COLO829 (cell line): ENCODE data around the gene JAKMIP1.

Source experiments
- DNase-seq: peaks from one replicate; pipeline ENCODE4 v3.0.0; 2012; ENCODE audit warnings: low spot score

The JAKMIP1 gene

DNA sequence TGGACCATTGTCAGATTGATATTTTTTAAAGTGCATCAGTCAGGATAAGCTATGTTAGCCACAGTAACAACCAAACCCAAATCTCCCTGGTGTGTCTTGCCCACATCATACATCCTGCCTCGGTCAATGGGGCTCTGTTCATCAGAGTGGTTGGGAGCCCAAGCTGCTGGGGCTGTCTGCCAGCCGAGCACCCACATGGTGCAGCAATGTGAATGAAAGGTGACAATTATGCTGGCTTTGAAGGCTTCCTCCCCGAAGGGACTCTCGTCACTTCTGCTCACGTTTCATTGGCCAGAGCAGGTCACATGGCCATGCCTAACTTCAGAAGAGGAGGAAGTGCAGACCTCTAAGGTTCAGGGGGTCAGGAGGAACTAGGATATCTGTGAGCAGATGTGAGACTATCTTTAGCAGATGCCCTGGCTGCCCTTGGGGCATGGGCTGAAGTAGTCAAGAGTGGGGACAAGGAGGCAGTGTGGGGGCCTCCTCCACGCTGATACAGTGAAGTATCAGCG is 1.3 kb upstream of the JAKMIP1 start:
- no peak for DNase-seq

DNA sequence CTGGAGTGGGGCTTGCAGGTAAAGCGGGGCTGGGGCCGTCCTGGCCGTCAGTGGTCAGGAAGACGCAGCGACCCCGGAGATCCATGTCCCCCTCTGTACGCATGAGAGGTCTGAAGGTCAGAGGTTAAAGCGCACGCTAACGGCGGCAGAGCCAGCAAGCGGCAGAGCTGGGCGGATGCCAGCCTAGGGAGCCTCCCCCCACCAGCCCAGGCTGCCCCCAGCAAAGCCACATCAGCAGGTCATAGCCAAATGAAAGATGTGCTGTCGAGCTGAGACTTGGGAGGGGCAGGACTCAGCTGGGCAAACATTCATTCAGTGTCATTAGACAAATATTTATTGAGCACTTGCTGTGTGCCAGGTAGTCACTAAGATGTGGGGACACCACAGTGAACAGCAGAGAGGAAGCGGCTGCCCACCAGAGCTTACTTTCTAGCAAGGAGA is 593 bp upstream of the JAKMIP1 start:
- DNase-seq, result no peak

DNA sequence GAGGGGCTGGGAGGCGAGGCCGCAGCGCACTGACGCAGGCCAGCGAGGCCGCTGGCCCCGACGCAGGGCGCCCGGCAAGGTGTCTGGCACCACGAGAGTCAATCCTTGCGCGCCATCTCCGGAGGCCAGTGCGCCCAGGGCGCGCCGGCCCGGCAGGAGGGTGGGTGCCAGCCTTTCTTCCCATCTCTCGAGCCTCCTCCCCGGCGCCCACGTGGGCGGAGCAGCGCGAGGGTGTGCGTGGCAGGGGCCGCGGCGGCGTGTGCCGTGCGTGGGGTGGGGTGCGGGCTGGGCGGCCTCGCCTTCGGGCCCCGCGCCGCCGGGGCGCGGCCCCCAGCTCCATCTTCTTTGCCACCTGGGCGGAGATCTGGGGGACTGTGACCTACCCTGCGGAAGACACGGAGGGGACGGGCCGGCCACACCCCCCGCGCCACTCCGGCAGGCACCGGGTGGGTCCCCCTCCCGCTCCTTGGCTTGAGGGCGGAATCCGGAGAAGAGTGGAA is 877 bp downstream of the JAKMIP1 start:
- no peak for DNase-seq

DNA sequence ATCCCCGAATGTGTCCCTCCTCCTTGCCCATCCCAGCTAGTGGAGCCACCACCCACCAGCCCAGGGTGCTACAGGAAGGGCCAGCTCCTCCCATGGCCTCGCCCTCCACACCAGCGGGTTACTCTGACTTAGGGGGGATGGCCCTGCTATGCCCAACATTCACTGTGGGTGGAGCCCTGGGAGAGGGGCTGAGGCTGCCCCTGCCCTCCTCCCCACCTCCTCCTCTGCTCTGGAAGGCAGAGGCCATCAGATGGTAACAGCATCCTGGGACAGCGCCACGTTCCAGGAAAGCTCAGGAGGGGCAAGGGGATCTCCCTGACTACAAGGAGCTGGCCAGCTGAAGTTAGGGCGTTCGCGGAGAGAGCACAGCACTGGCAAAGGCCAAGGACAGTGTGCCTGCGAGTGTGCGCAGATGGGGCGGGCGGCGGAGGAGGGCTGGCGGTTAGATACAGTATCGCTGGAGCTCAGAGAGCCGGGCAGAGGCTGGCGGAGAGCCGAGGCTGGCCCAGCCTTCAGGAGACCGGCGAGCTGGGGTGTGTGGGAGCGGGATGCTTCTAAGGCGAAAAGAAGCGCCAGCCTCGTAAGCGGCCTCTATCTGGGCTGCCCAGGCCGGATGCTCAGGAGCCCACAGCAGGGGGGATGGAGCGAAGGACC is 1.5 kb downstream of the JAKMIP1 start:
- no peak for DNase-seq

DNA sequence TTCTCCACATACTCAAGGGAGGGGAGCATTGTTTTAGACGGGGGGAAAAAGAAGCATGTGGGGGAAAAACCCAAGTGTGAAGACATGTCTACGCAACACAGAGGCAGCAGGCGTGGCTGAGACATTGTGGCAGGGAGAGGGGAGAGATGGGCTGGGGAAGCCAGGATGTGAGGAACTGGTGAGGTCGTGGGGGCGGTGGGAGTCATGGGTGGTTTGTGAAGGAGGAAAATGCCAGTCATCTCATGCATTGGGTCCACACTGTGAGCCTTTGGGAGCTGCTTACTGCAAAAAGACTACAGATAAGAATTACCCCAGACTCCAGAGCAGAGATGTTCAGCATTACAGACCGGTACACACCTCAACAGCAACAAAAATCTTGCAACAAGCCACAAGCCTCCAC is 2.1 kb downstream of the JAKMIP1 start:
- DNase-seq, result no peak

DNA sequence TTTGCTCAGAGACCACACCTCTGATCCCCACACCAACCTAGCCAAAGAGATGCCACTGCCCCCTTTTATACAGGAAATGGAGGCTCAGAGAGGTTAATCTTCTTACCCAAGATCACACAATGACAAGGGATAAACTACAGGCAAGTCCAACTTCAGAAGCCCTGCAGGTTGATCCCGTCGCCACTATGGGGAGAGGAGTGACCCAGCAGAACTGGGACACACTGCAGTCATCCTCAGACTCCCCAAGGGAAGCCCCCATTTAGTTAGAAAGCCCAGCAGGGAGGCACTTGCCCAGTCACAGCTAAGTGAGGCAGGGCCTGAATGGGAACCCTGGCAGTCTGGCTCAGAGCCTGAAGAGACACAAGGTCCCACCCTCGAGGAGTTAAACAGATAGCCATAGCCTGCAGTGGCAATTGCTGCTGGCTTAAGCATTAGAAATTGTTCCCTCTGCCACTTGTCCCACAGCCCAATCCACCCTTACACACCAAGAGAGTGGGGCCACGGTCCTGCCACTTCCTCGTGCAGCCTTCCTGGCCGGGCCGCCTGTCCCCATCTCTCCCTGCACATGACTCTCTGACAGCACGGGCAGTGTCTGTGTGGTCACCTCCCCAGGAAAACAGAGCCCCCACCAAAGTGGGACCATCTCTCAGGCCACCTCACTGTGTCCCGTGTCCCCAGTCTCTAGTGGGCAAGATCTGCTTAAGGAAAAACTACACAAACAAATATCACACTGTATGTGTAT is 2.7 kb downstream of the JAKMIP1 start:
- DNase-seq, result no peak

DNA sequence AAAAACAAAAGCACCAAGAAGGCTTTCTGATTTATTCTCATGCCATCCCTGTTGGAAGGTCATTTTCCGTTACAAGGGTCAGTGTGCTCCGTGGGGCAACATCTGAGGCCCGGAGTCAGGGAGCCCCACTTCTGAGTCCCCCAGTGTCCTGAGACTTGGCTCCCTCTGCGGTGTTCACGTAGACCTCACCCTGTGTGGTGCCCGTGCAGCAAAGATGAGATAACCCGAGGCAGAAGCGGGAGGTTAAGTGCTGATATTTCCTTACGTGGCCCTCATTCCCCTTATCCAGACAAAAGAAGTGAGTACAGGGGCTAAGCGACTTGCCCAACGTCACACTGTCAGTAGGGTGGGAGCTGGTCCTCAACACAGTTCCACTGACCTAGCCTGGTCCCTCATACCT is 3.5 kb downstream of the JAKMIP1 start:
- DNase-seq, result no peak

DNA sequence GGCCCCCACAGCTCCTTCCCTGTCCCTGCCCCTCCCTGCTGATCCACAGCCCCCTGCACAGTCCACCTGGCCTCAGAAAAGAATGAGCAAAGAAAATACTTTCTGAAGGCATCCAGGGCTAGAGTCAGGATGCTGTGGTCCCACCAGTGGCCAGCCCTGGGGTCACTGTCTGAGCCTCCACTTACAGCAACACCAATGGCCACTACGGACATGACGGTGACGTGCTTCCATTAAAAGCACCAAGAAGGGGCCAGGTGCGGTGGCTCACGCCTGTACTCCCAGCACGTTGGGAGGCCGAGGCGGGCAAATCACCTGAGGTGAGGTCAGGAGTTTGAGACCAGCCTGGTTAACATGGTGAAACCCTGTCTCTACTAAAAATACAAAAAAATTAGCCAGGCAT is 4.0 kb downstream of the JAKMIP1 start:
- DNase-seq, result no peak

DNA sequence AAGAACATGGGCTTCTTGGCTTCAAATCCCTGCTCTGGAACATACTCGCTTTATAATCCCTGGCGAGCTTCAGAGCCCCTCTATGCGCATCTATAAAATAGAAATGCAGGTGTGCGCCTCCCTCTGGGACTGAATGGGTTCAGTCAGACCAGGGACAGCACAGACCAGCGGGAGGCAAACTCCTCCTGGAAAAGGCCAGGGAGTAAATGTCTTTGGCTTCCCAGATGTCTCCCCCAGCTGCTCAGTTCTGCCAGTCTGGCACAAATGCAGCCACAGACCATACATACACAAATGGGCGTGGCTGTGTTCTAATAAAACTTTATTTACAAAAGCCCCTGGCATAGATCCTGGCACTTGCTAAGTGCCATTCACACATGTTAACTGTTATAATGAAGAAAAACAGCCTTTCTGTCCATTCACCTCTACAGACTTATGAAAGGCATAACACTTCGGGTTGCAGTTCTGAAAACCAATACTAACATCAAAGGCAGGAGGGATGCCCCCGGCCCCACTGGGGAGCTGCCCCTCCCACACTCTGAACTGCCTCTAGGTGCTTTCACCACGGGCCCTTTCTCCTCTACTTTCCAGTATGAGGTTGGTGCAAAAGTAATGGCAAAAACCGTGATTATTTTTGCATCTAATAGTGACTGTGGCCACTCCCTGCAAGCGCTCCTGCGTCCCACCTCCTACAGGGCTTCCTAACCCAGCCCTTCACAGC is 4.6 kb downstream of the JAKMIP1 start:
- DNase-seq, result no peak

DNA sequence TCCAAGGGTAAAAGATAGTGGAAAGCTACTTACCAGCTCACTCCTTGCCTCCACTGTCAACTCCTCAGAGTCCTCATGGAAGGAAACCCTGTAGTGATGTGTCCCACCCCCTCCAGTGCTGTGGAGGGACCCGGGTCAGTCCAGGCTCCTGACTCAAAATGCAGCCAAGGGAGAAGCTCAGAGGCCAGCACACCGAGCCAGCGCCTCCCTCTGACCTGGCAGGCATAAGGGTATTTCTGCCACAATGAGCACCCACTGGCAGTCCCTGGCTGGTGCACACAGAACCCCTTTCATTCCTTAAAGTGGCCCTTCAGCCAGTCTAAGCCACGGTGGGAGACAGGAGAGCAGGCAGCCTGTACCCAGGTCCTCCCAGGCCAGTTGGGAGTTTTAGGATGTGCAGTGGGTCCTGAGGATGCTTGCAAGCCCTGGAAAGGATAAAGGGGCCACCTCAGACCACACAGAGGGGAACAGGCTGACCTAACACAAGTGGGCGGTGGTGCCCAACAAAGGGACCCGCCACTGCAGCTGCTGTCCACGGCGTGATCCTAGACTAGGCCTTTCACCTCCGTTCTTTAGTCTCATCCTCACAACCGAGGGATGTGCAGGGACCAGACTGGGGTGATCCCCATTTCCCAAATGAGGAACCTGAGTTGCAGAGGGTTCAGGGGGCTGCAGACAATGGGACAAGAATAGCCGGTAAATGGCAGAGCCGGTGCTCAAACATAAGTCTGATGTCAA is 5.7 kb downstream of the JAKMIP1 start:
- DNase-seq, result no peak

DNA sequence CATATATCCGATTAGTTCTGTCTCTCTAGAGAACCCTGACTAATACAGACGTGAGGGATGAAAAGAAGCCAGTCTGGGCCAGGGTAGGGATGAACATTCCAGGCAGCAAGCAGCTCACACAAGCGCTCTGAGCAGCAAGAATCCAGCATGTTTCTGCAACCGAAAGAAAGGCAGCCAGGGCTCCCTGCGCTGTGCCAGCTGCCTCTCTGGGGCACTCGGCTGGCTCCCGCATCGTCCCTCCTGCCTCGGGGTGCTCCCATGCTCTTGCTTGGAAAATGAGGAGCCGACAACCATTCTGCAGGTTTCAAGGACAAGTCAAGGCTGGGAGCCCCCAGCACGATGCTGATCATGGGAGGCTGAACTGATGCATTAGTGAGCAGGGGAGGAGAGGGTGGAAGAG is 7.0 kb downstream of the JAKMIP1 start:
- no peak for DNase-seq

DNA sequence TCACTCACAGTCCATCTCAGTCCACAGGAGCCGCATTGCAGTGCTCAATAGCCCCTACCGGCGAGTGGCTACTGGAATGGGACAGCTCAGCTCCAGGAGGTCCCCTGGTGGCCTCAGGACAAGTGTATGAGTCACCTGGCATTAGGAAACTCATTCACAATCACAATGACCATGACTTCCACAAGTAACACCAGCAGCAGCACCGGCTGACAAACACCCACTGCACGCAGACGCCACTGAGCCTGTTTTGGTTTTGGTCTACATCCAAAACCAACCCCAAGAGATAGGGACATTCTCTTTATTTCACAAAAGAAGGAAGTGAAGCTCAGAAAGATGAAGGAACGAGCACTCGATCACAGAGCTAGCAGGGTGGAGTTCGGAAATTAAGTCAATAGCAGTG is 8.1 kb downstream of the JAKMIP1 start:
- no peak for DNase-seq

DNA sequence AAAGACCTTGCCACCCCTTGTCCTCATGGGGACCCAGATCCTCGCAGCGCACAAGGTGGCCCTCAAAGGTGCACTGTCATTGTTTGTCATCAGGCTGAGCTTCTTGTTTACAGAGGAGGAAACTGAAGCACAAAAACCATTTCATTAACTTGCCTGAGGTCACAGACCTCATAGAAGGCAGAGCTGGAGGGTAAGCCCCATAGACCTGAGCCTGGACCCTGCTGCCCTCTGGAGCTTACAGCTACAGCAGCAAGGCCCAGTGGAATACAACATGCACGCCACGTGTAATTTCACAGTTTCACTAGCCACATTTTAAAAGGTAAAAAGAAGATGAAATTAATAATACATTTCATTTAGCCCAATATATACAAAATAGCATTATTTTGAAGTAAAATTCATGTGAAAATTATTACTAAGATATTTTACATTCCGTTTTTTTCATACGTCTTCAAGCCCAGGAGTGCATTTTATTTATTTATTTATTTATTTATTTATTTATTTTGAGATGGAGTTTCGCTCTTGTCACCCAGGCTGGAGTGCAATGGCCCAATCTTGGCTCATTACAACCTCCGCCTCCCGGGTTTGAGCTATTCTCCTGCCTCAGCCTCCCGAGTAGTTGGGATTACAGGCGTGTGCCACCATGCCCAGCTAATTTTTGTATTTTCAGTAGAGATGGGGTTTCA is 8.8 kb downstream of the JAKMIP1 start:
- no peak for DNase-seq

DNA sequence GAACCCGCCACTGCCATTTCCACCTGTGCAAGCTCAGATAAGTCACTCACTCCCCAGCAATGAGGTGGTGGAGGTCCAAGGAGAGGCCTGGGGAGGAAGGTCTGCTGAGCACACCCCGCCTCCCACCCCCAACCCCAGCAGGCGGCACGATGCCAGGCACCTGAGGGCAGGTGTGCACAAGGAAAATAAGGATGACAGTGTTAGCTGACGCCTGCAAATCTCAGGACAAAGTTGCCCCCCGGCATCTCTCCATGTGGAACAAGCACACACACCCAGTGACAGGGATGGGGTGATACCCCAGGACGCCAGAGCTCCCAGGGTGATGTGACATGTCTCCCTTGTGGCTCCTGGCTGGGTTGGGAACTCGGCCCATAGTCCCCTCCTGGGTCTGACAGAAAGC is 9.9 kb downstream of the JAKMIP1 start:
- DNase-seq, result no peak

DNA sequence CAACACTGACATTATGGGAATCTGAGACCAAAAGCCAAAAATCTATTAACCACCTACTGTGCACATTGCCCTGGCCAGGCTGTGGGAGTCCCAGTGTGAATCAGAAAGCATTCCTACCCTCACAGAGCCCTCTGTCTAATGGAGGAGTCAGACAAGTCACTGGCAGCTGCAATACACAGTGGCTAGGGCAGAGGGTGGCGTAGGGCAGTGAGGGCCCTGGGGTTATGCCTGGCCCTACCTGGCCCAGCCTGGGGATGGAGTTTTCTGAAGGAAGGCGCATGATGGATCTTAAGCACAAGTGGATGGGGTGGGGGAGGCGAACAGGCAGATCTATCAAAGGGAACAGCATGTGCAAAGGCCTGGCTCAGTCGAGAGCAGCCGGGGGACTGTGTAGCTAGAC is 10.8 kb downstream of the JAKMIP1 start:
- DNase-seq, result no peak

DNA sequence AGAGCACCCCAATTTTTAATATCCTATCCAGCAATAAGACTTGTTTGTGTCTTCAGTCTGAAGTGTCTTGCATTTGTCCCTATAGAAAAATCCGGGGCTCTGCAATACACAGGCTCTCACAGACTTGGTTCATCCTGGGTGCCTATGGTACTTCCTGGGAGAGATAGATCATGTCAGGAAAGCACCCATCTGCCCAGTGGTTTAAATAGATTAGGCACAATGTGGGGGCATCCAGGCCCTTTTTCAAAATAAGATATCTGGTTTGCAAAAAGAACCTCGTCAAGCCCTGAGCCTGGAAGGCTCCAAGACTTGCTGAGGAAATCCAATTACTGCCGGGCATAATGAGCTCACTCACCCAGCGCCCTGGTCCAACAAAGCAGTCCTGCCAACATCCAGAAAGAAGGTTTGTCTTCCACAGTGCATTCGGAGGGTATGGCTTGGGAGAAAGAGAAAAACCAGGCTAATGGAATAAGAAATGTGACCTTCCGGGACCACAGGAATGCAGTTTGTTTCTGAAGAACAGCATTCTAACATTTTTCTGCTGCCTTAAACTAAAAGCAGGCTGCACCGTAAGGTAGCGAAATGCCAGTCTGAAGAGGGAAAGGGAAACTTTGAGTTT is 11.6 kb downstream of the JAKMIP1 start:
- DNase-seq, result no peak

DNA sequence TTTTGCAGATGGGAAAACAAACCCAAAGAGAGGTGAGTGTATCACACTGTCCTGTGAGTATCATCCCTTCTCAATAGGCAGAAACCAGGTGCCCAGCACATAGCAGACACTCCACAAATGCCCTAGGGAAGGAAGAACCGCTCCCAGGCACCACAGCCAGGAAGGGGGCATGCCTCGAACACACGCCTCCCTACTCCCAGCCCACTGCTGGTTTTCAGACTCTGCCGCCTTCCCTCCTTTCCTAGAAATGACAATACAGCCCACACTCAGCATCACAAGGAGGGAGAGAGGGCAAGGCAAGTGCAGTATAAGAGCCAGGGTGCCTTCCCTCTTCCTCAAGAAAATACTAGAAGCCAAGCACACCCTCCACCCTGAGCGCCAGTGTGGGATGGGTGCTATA is 16.2 kb downstream of the JAKMIP1 start:
- no peak for DNase-seq

DNA sequence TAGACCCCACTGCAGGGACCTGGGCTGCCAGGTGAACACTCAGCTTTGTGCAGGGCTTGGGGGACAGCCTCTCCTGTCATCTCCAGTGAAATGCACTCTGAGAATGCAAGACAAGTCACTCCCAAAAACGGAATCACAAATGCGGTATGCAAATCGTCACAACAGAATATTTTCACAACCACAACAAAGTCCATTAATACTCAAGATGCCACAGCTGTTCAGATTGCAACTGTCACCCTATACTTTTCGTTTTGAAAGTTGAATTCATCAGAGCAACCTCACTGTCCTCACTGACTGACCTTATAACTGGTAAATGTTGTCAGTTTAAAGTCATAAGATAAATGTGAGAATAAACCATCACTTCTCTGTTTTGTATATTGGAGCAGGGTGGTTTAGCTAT is 16.6 kb downstream of the JAKMIP1 start:
- DNase-seq, result no peak

DNA sequence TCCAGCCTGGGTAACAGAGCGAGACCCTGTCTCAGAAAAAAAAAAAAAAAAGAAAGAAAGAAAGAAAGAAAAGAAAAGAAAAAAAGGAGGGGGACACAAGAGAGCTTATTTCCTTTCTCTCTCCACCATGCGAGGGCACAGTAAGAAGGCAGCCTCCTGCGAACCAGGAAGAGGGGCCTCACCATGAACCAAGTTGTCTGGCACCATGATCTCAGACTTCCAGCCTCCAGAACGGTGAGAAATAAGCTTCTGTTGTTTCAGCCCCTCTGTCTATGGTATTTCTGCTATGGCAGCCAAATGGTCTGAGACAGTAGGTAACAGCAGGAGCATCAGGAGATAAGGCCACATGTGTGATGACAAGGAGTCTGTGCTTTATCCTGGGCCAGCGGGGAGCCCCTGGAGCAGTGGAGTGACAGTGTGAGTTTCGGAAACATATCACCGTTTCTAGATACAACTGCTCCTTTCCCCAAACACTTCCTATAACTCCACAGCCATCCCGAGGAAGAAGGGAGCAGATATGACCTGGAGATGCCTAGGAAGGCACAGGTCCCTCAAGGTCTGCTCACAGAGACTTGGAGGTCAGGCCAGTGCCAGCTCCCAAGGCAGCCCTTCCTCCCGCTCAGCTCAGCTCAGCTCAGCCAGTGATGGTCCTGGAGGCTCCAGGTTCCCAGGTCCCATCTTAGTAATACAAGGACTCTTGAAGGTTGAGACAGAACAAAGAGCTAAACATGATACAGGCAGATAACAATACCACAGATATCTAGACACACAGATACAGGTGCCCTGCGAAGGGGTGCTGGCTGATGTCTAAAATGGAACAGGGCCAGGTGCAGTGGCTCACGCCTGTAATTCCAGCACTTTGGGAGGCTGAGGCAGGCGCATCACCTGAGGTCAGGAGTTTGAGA is 17.7 kb downstream of the JAKMIP1 start:
- DNase-seq, result no peak
